Kidney epithelial cell (primary cell): ENCODE results near the gene FRMD3. TPM values are rescaled to one million over a fixed set of nuclear protein-coding genes. Genes with fewer than 3 reads are reported as not detected.

Source experiments
- DNase-seq: peaks from one replicate; pipeline ENCODE4 v3.0.0-alpha.2; 2010; ENCODE audit warnings: low read depth
- H3K27me3 ChIP-seq: 2 replicates; pipeline ENCODE4 v1.6.0; 2011; ENCODE audit warnings: low read length; ENCODE audit not compliant: control insufficient read depth, insufficient read depth
- H3K36me3 ChIP-seq: 2 replicates; pipeline ENCODE4 v1.5.1; 2011; ENCODE audit warnings: low read length; ENCODE audit not compliant: control insufficient read depth, insufficient read depth
- H3K4me3 ChIP-seq: 2 replicates; pipeline ENCODE4 v1.5.1; 2011; ENCODE audit warnings: low read depth, mild to moderate bottlenecking, control low read depth, low read length
- CTCF ChIP-seq: IDR thresholded peaks from 2 replicates; pipeline ENCODE4 v1.5.1; 2011; ENCODE audit warnings: mild to moderate bottlenecking, moderate library complexity, low read length, control low read depth, inconsistent platforms; ENCODE audit not compliant: insufficient read depth, poor library complexity, severe bottlenecking
- total RNA-seq: library from RNA; depleted of rRNA; stranded (reverse); fragments of >200 nt; gene quantifications from 2 replicates; pipeline ENCODE4 v1.2.3, GENCODE V29; 2015

FRMD3 gene
- total RNA-seq, 1 donor from 2014 or later = 5.2 TPM

GRCh38 chr9:83491413-83491812 is 46.8 kb downstream of the FRMD3 start:
- H3K27me3 ChIP-seq = no peaks in the 10 kb centered on the region
- no peak for DNase-seq
- H3K4me3 ChIP-seq = no peak overlapping the region
- no peak for TF ChIP-seq CTCF
- no peaks in the 10 kb centered on the region for H3K36me3 ChIP-seq

GRCh38 chr9:83489961-83490360 is 48.2 kb downstream of the FRMD3 start:
- no peak for TF ChIP-seq CTCF
- Histone ChIP-seq H3K36me3 (no peaks in the 10 kb centered on the region), H3K4me3 (no peak overlapping the region), H3K27me3 (no peaks in the 10 kb centered on the region)
- no peak for DNase-seq

GRCh38 chr9:83484990-83485389 is 53.2 kb downstream of the FRMD3 start:
- H3K27me3 ChIP-seq = no peaks in the 10 kb centered on the region
- DNase-seq = no peak
- no peaks in the 10 kb centered on the region for H3K36me3 ChIP-seq
- TF ChIP-seq CTCF = no peak
- no peak overlapping the region for H3K4me3 ChIP-seq

GRCh38 chr9:83483223-83483622 is 55.0 kb downstream of the FRMD3 start:
- no peak for TF ChIP-seq CTCF
- no peaks in the 10 kb centered on the region for H3K36me3 ChIP-seq
- no peak for DNase-seq
- no peak overlapping the region for H3K4me3 ChIP-seq
- H3K27me3 ChIP-seq = no peaks in the 10 kb centered on the region

GRCh38 chr9:83479765-83480164 is 58.4 kb downstream of the FRMD3 start:
- no peak for DNase-seq
- no peak overlapping the region for H3K4me3 ChIP-seq
- no peaks in the 10 kb centered on the region for H3K27me3 ChIP-seq
- TF ChIP-seq CTCF = no peak
- no peaks in the 10 kb centered on the region for H3K36me3 ChIP-seq

GRCh38 chr9:83477571-83477970 is 60.6 kb downstream of the FRMD3 start:
- H3K36me3 ChIP-seq = no peaks in the 10 kb centered on the region
- peak; percentile 53 for DNase-seq

More at GRCh38 chr9:83477571-83477970, 60.6 kb downstream of the FRMD3 start:
- Histone ChIP-seq H3K27me3 (no peaks in the 10 kb centered on the region), H3K4me3 (no peak overlapping the region)
- no peak for TF ChIP-seq CTCF
